T1000 (cell line): ENCODE measurements around the gene RAVER2.
"Not testable (repeated sequence)": the region's sequence is repeated elsewhere in the genome, so short reads cannot be mapped to it uniquely, and the experiment has no call there.

Experiments
- DNase-seq: peaks from one replicate; lab custom pipeline; 2025; ENCODE audit warnings: mixed read lengths; lab: John Stamatoyannopoulos, UW

The RAVER2 gene

DNA sequence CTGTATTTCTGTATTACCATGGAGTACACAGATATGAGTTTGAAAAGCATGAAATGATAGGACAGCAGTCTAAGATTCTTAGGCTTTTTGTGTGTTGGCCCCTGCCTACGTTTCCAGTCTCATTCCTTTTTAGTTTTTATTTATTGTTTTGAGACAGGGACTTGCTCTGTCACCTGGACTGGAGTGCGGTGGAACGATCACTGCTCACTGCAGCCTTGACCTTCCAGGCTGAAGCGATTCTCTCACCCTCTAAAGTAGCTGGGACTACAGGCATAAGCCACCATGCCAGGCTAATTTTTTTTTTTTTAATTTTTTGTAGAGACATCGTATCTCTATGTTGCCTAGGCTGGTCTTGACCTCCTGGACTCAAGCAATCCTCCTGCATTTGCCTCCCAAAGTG is 3.8 kb downstream of the RAVER2 start:
- DNase-seq, result no peak

DNA sequence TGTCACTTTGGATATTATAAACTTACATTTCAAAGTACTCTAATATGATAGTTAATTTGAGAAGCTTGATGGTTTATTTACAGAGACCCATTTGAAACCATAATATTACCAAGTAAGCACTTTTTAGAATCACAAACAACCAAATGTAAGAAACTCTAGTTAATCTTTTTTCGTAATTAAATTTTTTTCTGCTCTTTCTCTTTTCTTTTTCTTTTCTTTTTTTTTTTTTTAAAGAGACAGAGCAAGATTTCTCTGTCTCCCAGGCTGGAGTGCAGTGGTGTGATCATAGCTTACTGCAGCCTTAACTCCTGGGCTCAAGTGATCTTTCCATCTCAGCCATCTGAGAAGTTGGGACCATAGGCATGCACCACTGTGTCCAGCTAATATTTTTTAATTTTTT is 5.2 kb downstream of the RAVER2 start:
- DNase-seq, result no peak

DNA sequence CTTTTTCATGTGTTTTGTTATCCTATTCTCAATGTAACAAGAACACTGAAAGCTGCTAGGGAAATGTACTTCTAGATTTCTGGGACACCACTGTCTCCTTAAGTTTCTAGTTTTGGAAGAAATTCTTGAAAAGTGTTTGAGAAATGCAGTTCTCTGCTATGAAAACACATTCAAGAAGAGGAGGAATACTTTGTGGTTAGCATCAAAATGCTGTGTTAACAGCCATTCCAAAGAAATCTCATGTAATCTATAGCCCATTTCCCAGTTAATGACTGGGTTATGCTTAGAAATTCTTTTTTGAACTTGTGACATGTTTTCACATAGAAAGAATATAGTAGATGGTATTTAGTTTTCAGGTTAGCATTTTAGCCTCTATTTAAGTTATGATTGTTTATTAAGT is 6.0 kb downstream of the RAVER2 start:
- DNase-seq, result no peak

DNA sequence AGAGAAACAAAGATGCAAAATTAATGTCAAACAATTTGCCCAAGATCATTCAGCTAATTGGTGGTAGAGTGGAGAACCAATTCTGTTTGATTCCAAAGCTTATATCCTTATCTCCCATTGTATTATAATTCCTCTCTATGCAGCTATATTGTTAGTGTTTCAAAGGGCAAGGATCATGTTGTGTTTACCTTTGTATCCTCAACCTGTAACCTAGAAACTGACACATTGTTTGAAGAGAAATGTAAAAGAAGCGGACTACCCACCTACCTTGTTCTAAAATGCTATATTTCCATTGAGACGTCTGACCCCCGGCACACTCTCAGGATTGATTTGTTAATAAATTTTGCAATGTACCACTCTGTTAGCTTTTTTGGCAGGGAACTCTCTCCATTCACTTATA is 9.3 kb downstream of the RAVER2 start:
- DNase-seq, result no peak

DNA sequence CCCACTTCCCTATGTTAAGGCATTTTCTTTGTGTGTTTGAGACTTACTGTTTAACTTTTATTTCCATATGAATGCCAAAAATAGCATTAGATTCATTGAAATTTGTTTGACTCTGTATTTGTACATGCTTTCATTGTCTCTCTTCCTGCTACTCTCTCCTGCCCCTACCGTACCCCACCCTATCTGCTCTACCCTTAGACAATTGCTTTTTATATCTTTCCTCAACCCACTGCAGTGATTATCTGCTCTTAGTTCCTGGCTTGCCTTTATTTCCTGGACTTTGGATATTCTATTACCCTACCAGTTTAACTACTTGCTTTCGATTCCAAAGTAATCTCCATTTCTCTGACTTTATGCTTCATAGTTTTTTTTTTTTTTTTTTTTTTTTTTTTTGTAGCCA is 10.5 kb downstream of the RAVER2 start:
- DNase-seq, result no peak

DNA sequence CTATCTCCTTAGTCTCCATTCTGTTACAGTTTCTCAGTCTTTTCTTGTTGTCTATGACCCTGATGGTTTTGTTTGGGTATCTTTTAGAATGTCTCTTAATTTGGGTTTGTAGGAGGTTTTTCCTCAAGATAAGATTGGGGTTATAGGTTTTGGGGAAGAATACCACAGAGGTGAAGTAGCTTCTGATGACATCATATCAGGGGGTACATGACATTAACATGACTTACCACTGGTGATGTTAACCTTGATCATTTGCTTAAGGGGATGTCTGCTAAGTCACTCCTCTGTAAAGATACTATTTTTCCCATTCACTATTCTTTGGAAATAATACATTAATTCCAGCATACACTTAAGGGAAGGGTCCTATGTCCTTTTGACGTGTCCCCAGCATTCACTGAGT is 11.9 kb downstream of the RAVER2 start:
- DNase-seq, result no peak

DNA sequence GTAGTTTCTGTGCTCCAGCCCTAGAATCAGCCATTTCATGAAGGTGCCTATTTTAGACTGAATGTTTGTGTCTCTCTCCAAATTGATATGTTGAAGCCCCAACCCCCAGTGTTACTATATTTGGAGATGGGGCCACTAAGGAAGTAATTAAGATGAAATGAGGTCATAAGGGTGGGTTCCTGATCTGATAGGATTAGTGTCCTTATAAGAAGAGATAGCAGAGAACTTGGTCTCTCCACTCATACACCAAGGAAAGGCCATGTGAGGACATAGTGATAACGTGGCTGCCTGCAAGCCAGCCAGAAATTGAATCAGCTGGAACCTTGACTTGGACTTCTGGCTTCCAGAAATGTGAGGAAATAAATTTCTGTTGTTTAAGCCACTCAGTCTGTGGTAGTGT is 12.3 kb downstream of the RAVER2 start:
- no peak for DNase-seq

DNA sequence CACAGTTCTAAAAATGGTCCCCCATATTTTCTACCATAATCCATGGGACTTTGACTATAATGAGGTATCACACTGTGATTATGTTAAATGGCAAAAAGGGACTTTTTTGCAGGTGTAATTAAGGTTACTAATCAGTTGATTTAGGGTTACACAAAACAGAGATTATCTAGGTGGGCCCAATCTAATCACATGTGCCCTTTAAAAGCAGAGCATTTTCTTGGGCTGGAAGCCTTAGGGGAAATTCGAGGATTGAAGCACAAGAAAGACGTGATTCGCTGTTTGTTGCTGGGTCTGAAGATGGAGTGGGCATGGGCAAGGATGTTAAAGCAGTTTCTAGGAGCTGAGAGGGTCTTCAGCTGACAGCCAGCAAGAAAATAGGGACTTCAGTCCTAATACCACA is 13.4 kb downstream of the RAVER2 start:
- DNase-seq, result no peak

DNA sequence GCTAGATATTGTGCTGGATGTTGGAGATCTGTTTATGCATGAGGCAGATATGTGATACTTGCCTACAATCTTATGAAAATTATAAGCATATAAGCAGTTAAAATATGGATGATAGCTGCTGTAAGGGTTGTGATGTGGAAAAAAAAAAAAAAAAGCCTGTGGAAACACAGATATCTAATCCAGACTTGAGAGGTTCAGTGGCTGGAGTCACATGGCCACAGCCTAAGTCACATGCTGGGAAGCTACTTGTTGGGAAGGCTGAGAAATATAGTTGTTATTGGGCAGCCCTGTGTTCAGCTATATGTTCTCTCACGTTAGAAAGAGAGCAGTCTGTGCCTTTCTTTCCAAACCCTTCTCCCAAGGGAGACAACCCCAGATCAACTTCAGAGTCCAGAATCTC is 15.1 kb downstream of the RAVER2 start:
- no peak for DNase-seq

DNA sequence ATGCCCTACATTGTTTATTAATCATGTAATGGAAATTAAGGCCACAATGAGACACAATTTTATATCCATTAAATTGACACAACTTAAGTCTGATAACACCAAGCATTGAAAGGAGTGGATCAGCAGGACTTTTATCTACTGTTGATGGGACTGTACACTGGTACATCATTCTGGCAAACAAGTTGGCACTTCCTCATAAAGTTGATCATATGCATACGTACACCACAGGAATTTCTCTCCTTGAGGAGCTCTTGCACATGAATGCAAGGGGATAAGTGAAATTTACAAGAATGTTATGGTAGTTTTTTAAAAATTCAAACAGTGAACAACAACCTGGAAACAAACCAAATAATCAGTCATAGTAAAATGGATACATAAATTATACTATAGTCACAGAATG is 20.1 kb downstream of the RAVER2 start:
- DNase-seq, result no peak

DNA sequence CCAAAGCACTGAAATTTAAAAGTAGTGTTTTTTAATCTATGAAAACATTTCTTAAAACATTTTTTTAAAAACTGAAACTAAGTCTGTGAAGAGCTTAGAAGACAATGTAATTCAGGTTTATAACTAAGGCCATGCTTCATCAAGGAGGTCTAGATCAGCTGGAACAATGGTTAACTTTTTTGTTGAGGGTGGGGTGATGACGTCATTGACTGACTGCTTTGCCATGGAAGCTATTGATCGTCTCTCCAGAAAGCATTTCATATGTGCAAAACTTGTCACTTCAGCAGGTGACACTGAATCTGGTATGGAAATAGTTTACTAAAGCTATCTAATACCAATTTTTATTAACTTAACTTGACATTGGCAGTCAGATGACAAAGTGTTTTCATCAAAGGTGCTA is 21.0 kb downstream of the RAVER2 start:
- DNase-seq, result no peak

DNA sequence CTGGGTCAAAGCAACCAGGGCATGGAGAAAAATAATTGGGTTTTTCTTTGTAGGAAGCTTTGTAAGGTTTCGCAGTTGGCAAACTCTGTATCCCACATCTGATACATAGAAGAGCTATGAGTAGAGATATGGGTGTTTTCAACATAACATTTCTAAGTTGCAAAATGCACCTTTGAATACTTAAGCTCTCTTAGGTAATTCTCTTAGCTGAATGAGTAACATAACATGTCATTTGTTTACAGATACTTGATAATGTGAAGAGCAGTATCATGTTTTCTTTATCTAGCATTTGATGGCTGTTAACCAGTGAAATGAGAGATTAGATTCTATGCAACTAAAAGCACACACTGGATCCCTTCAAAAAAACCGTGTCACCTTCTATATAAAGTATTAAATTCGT is 21.6 kb downstream of the RAVER2 start:
- no peak for DNase-seq

DNA sequence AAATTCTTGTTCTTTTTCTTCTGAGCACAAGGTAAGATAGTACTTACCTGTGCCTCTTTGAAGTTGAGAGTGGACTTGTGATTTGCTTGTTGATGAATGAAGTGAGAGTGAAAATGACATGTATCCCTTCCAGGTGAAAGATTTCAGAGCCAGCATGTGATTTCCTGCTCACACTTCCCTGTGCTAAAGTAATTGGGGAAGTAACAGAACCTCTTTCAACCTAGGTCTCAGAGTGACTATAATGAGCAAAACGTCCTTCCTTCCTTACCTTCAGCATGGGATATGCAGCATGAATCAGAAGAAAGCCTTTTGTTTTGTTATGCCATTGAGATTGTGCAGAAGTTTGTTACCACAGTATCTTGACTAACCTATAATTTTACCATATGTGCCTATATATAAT is 24.6 kb downstream of the RAVER2 start:
- DNase-seq, result no peak

DNA sequence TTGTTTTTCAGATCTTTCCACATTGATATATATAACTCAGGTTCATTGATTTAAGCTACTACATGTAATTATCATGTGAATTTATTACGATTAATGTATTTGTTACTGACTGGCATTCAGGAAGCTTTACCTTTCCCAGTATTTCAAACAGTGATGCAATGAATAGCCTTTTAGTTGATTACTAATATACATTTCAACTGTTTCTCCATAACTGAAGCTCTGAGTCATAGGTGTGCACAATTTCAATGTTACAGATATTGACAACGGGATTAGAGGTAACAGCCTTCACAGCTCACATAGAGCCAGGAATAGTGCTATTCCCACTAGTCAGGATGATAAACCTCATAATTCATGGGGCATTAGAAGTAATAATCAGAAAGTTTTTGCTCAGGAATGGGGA is 25.1 kb downstream of the RAVER2 start:
- no peak for DNase-seq

DNA sequence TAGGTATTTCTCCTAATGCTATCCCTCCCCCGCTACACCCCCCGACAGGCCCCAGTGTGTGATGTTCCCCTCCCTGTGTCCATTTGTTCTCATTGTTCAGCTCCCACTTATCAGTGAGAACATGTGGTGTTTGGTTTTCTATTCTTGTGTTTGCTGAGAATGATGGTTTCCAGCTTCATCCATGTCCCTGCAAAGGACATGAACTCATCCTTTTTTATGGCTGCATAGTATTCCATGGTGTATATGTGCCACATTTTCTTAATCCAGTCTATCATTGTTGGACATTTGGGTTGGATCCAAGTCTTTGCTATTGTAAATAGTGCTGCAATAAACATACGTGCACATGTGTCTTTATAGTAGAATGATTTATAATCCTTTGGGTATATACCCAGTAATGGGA is 28.4 kb downstream of the RAVER2 start:
- not testable (repeated sequence) for DNase-seq

DNA sequence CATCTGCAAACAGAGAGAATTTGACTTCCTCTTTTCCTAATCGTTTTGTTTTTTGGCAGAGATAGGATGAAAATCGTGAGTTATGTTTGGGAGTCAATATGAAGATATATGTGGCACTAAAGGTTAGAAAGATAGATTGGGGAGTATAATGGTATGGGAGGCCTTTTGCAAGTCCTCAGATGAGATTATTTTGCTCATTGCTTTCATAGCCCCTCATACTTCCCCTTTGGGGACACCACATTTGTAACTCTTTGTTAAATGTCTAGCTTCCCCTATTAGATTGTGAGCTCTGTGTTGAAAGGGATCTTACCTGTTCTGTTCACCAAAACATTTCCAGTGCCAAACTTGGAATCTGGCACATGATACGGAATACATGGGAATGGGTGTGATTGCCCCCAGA is 30.2 kb downstream of the RAVER2 start:
- no peak for DNase-seq

DNA sequence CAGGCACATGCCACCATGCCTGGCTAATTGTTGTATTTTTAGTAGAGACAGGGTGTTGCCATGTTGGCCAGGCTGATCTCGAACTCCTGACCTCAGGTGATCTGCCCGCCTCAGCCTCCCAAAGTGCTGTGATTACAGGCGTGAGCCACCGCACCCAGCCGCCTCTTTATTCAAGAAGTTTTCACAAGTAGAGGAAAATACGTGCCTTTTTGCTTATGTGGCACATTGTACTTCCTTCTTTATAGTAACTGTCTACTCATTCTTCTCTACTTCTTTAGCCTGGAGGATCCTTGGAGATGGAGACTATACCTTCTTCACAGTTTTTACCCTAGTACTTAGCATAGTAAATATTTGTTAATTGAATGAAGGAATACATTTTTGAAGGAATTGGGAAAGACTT is 37.2 kb downstream of the RAVER2 start:
- not testable (repeated sequence) for DNase-seq

DNA sequence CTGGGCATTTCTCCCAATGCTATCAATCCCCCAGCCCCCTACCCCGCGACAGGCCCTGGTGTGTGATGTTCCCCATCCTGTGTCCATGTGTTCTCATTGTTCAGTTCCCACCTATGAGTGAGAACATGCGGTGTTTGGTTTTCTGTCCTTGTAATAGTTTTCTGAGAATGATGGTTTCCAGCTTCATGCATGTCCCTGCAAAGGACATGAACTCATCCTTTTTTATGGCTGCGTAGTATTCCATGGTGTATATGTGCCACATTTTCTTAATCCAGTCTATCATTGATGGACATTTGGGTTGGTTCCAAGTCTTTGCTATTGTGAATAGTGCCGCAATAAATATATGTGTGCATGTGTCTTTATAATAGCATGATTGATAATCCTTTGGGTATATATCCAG is 38.0 kb downstream of the RAVER2 start:
- not testable (repeated sequence) for DNase-seq

DNA sequence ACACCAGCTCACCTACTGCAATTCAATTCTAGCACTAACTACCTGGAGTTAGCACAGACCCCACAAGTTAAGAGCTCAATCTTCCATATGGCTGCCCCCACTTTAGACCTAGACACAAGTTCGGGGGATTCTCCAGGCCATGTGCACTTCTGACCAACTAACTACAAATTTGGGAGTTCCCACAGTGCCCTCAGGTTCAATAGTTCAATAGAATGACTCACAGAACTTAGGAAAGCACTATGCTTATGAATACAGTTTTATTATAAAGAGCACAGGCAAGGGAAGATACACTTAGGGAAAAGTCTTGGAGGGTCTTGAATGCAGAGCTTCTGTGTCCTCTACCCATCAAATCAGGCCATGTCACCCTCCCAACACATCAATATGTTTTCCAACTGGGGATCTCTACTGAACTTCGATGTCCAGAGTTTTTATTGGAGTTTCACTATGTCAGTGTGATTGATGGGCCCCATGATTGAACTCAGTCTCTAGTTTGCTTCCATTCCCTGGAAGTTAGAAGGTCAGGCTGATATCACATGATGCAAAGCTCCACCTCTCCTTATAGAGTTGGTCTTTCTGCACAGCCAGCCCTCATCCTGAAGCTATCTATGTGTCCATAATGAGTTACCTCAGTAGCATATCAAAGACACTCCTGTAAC is 46.1 kb downstream of the RAVER2 start:
- no peak for DNase-seq

DNA sequence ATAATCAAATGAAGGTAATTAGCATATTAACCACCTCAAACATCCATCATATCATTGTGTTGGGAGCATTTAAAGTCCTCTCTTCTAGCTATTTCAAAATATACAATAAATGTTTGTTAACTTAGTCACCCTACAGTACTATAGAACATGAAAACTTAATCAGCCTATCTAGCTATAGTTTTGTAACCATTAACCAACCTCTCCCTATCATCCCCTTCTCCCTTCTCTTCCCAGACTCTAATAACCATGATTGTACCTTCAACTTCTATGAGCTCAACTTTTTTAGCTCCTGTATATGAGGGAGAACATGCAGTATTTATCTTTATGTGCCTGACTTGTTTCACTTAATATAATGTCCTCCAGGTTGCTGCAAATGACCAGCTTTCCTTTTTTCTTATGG is 54.0 kb downstream of the RAVER2 start:
- no peak for DNase-seq

DNA sequence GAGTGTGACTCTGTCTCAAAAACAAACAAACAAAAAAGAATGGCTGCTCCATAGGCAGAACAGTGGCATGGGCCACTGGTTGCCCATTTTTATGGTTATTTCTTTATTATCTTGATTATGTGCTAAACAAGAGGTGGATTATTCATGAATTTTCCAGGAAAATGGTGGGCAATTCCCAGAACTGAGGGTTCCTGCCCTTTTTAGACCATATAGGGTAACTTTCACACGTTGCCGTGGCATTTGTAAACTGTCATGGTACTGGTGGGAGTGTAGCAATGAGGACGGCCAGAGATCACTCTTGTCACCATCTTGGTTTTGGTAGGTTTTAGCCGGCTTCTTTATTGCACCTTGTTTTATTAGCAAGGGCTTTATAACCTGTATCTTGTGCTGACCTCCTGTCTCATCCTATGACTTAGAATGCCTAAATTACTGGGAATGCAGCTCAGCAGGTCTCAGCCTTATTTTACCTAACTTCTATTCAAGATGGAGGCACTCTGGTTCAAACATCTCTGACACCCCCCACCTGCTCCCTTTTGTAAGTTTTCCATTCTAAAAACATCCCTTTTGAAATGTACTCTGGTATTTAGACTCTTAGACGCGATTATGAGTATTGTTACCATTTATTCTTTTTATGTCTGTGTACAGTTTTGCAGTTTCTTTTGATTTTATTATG is 57.1 kb downstream of the RAVER2 start:
- no peak for DNase-seq

DNA sequence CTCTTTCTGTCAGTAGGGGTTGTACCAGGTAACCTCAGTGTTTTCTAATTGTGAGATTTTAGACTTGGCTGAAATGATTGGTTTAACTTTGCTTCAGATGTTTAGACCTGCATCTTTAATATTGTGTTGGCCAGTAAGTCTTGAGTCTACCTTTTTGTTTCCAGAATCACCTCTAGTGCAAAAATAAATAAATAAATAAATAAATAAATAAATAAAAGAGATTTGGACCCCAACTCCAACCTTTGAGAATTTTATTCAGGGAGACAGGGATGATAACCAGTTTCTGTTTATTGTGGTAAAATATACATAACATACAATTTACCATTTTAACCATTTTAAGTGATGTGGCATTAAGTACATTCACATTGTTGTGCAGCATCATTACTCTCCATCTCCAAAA is 64.4 kb downstream of the RAVER2 start:
- no peak for DNase-seq

DNA sequence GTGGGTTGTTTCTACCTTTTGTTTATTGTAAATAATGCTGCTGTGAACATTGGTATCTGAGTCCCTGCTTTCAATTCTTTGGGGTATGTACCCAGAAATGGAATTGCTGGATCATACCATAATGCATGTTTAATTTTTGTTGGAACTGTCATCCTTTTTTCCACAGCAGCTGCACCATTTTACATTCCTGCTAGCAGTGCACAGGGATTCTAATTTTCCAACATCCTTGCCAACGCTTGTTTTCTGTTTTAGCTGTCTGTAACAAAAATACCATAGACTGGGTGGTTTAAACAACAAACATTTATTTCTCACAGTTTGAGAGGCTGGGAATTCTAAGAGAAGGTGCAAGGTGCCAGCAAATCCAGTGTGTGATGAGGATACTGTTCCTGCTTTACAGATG is 65.1 kb downstream of the RAVER2 start:
- DNase-seq, result no peak

DNA sequence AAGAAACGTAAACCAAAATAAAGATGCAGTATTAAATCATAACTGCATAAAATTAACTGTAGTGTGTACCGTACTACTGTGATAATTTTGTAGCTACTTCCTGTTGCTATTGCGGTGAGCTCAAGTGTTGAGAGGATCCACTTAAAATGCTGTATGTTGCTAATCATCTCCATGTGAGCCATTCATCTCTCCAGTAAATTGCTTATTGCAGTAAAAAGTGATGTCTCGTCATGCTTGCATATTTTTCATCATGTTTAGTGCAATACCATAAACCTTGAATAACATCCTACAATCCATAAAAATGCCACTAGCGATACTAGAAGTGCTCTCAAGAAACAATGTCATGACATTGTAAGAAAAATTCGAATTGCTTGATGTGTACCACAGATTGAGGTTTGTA is 66.3 kb downstream of the RAVER2 start:
- no peak for DNase-seq
